ENCODE results near the gene MBOAT7. TPM values are rescaled to one million over a fixed set of nuclear protein-coding genes. Genes with fewer than 3 reads are reported as not detected.
A peak's percentile ranks its signal among the peaks of the same experiment; 100 is the strongest.

MBOAT7 gene
- total RNA-seq: 100 to 1,000 TPM in 1 of 2 donors, 10 to 100 TPM in 1; 98.5 to 102 TPM
- 10 to 100 TPM; 48.1 to 61.8 (median 51.7) TPM for polyA plus RNA-seq (ENCODE audit: insufficient read length in 6 of 6)
- long read RNA-seq, donor 1, transcript MBOAT7-201 (8 exons, 2,529 nt): major isoform, 15 of 248 reads
- long read RNA-seq, donor 1, partial matches to known transcripts: 206 of 248 reads
- long read RNA-seq, donor 1, other reads (novel, unspliced or antisense): 21 of 248 reads
- long read RNA-seq, donor 2, transcript MBOAT7-201 (8 exons, 2,529 nt): major isoform, 6 of 5,725 reads
- long read RNA-seq, donor 2, partial matches to known transcripts: 3,447 of 5,725 reads
- long read RNA-seq, donor 2, other reads (novel, unspliced or antisense): 2,263 of 5,725 reads
- long read RNA-seq, donor 3, transcript MBOAT7-201 (8 exons, 2,529 nt): major isoform, 8 of 4,416 reads
- long read RNA-seq, donor 3, partial matches to known transcripts: 2,633 of 4,416 reads
- long read RNA-seq, donor 3, other reads (novel, unspliced or antisense): 1,774 of 4,416 reads
- long read RNA-seq, donor 4, transcript MBOAT7-201 (8 exons, 2,529 nt): major isoform, 10 of 20 reads
- long read RNA-seq, donor 4, partial matches to known transcripts: 4 of 20 reads
- long read RNA-seq, donor 4, other reads (novel, unspliced or antisense): 4 of 20 reads
- long read RNA-seq, donor 5, transcript MBOAT7-201 (8 exons, 2,529 nt): major isoform, 16 of 125 reads
- long read RNA-seq, donor 5, transcript MBOAT7-212 (2 exons, 3,039 nt): minor isoform, 6 of 125 reads
- long read RNA-seq, donor 5, partial matches to known transcripts: 84 of 125 reads
- long read RNA-seq, donor 5, other reads (novel, unspliced or antisense): 14 of 125 reads
- long read RNA-seq, donor 6, transcript MBOAT7-201 (8 exons, 2,529 nt): major isoform, 7 of 5,107 reads
- long read RNA-seq, donor 6, partial matches to known transcripts: 3,060 of 5,107 reads
- long read RNA-seq, donor 6, other reads (novel, unspliced or antisense): 2,039 of 5,107 reads
- long read RNA-seq, donor 7, transcript MBOAT7-201 (8 exons, 2,529 nt): major isoform, 5 of 4,393 reads
- long read RNA-seq, donor 7, partial matches to known transcripts: 4,045 of 4,393 reads
- long read RNA-seq, donor 7, other reads (novel, unspliced or antisense): 343 of 4,393 reads
- long read RNA-seq, donor 8, transcript MBOAT7-201 (8 exons, 2,529 nt): major isoform, 8 of 101 reads
- long read RNA-seq, donor 8, partial matches to known transcripts: 79 of 101 reads
- long read RNA-seq, donor 8, other reads (novel, unspliced or antisense): 11 of 101 reads
- long read RNA-seq, donor 9: 0 reads
- long read RNA-seq, donor 10, transcript MBOAT7-201 (8 exons, 2,529 nt): major isoform, 37 of 53 reads
- long read RNA-seq, donor 10, partial matches to known transcripts: 3 of 53 reads
- long read RNA-seq, donor 10, other reads (novel, unspliced or antisense): 13 of 53 reads
- long read RNA-seq, donor 11: 0 reads
- long read RNA-seq, donor 12, transcript MBOAT7-201 (8 exons, 2,529 nt): major isoform, 8 of 4,730 reads
- long read RNA-seq, donor 12, partial matches to known transcripts: 4,515 of 4,730 reads
- long read RNA-seq, donor 12, other reads (novel, unspliced or antisense): 205 of 4,730 reads

- intact Hi-C loops (cut with DNase I): no loop called here
- DNase-seq: no peak
- TF ChIP-seq CTCF (IDR thresholded peaks at IDR 0.05): no peak
Observed at GRCh38 chr19:54189145-54189734, at the start of gene MBOAT7. TSS of gene MBOAT7 (minus strand) at chr19:54189580. CDS start at chr19:54188508, 1,072 bp downstream.

GRCh38 chr19:54233941-54234340 lies 44.6 kb upstream of the MBOAT7 start:
- intact Hi-C loops (cut with DNase I): loop anchor here in 1 of 2 donors (5.0 kb wide), 1 partner anchor 62 kb away; the partner anchor contains the start of gene TMC4
- DNase-seq: peak in 1 of 4 donors; percentile 17
- no peaks in the 10 kb centered on the region for H3K9me3 ChIP-seq
- no peak for ATAC-seq
- peaks cover 0 to 32% of the 10 kb centered on the region in 2 donors for H3K36me3 ChIP-seq
- no peak for TF ChIP-seq CTCF (IDR thresholded peaks at IDR 0.05)
- H3K27me3 ChIP-seq: peaks cover 0 to 13% of the 10 kb centered on the region in 2 donors
- peak overlapping the region in 1 of 2 donors; percentile 13 for H3K27ac ChIP-seq
- no peak overlapping the region for H3K4me3 ChIP-seq
- peaks cover 0 to 9% of the 10 kb centered on the region in 2 donors for H3K4me1 ChIP-seq

More at GRCh38 chr19:54189145-54189734, at the start of gene MBOAT7:
- H3K36me3 ChIP-seq: peaks cover 0 to 38% of the 10 kb centered on the region in 2 donors
- H3K9me3 ChIP-seq: no peaks in the 10 kb centered on the region
- peak within 1 kb of the TSS; percentile 99 for H3K27ac ChIP-seq
- H3K4me3 ChIP-seq: peak within 1 kb of the TSS; percentile 68 to 95
- peaks cover 11 to 38% of the 10 kb centered on the region in 2 donors for H3K4me1 ChIP-seq
- H3K27me3 ChIP-seq: no peaks in the 10 kb centered on the region
- ATAC-seq: peak; percentile 3

- Histone ChIP-seq H3K9me3 (no peaks in the 10 kb centered on the region), H3K4me3 (no peak overlapping the region), H3K4me1 (peaks cover 0 to 9% of the 10 kb centered on the region in 2 donors), H3K27ac (no peak overlapping the region), H3K27me3 (peaks cover 0 to 13% of the 10 kb centered on the region in 2 donors), H3K36me3 (peaks cover 0 to 8% of the 10 kb centered on the region in 2 donors)
- peak; percentile 81 to 96 (median 89) for DNase-seq
- intact Hi-C loops (cut with DNase I): loop anchor here in 1 of 2 donors (5.0 kb wide), 1 partner anchor 59 kb away; the partner anchor contains the start of gene TMC4
- ATAC-seq: peak; percentile 100
- peak; percentile 82 to 98 for TF ChIP-seq CTCF (IDR thresholded peaks at IDR 0.05)
Observed at GRCh38 chr19:54231077-54231931, 41.9 kb upstream of the MBOAT7 start.

Data from left lung (tissue), 14 donors.